WTC11 (cell line): ENCODE results near the gene CXXC4. TPM values are rescaled to one million over a fixed set of nuclear protein-coding genes. Genes with fewer than 3 reads are reported as not detected.

Experiments
- ATAC-seq: fragments of 200-7000 bp; cut with Tn5 transposase; 2 replicates; pipeline ENCODE4 v1.10.0; 2021; ENCODE audit warnings: mild to moderate bottlenecking, moderate library complexity
- CTCF ChIA-PET: fragments of 300-600 bp; sonication (Branson Sonifier 250); formaldehyde crosslinking; loops from one replicate; lab custom pipeline; 2021; ENCODE audit warnings: antibody characterized with exemption; lab: Charles Lee
- POLR2A ChIA-PET: fragments of 350-600 bp; sonication (Branson Sonifier 250); formaldehyde crosslinking; loops from one replicate; lab custom pipeline; 2021; ENCODE audit warnings: antibody characterized with exemption; lab: Charles Lee
- DNase-seq: peaks from one replicate; pipeline ENCODE4 v3.0.0; 2021; ENCODE audit warnings: low spot score
- H3K27ac Mint-ChIP-seq: 2 replicates; pipeline ENCODE4 v1.8.0; 2021; ENCODE audit warnings: mixed read lengths
- H3K27me3 Mint-ChIP-seq: 2 replicates; pipeline ENCODE4 v1.8.0; 2021; ENCODE audit warnings: low read depth, mild to moderate bottlenecking, moderate library complexity, mixed read lengths
- H3K36me3 Mint-ChIP-seq: 2 replicates; pipeline ENCODE4 v1.8.0; 2021; ENCODE audit warnings: mixed read lengths
- H3K4me1 Mint-ChIP-seq: 2 replicates; pipeline ENCODE4 v1.8.0; 2022; ENCODE audit warnings: mixed read lengths
- H3K4me3 Mint-ChIP-seq: 2 replicates; pipeline ENCODE4 v1.8.0; 2021; ENCODE audit warnings: mild to moderate bottlenecking, moderate library complexity, mixed read lengths
- H3K9me3 Mint-ChIP-seq: 2 replicates; pipeline ENCODE4 v1.8.0; 2021; ENCODE audit warnings: mixed read lengths
- GABPB1 ChIP-seq: sonication (generic); formaldehyde crosslinking; IDR thresholded peaks from 2 replicates; pipeline ENCODE4 v1.8.1; 2023; ENCODE audit warnings: mild to moderate bottlenecking, missing genetic modification reagents
- HMGA2 ChIP-seq: fragments of 250-450 bp; sonication (Bioruptor Pico); IDR thresholded peaks from 2 replicates; pipeline ENCODE4 v1.4.0; 2021; ENCODE audit warnings: mild to moderate bottlenecking, moderate library complexity
- KAT7 ChIP-seq: sonication (generic); formaldehyde crosslinking; IDR thresholded peaks from 2 replicates; pipeline ENCODE4 v1.8.1; 2023; ENCODE audit warnings: missing genetic modification reagents, mild to moderate bottlenecking, borderline replicate concordance
- OVOL2 ChIP-seq: fragments of 250-450 bp; sonication (Bioruptor Pico); IDR thresholded peaks from 2 replicates; pipeline ENCODE4 v1.9.0; 2021; ENCODE audit warnings: mild to moderate bottlenecking, borderline replicate concordance
- SMAD4 ChIP-seq: sonication (generic); formaldehyde crosslinking; IDR thresholded peaks from 2 replicates; pipeline ENCODE4 v1.8.0; 2022; ENCODE audit warnings: mild to moderate bottlenecking, missing genetic modification reagents
- SP1 ChIP-seq: sonication (generic); formaldehyde crosslinking; conservative IDR thresholded peaks from 2 replicates; pipeline ENCODE4 v1.8.1; 2022; ENCODE audit warnings: missing genetic modification reagents
- ZNF219 ChIP-seq: sonication (generic); formaldehyde crosslinking; IDR thresholded peaks from 2 replicates; pipeline ENCODE4 v1.8.0; 2023; ENCODE audit warnings: missing genetic modification reagents, mild to moderate bottlenecking, borderline replicate concordance
- total RNA-seq: library from RNA; stranded (reverse); gene quantifications from 3 replicates; pipeline ENCODE4 v1.2.3, GENCODE V29; 2021
- TF ChIP-seq, protein P1 (sequence below): sonication (generic); formaldehyde crosslinking; IDR thresholded peaks from 2 replicates; pipeline ENCODE4 v1.8.0; 2022; ENCODE audit warnings: mild to moderate bottlenecking, missing genetic modification reagents
- TF ChIP-seq, protein P2 (sequence below): sonication (generic); formaldehyde crosslinking; IDR thresholded peaks from 2 replicates; pipeline ENCODE4 v1.8.0; 2023; ENCODE audit warnings: mild to moderate bottlenecking, missing genetic modification reagents
- TF ChIP-seq, protein P3 (sequence below): sonication (generic); formaldehyde crosslinking; IDR thresholded peaks from 2 replicates; pipeline ENCODE4 v1.8.1; 2023; ENCODE audit warnings: mild to moderate bottlenecking, missing genetic modification reagents, moderate library complexity
- TF ChIP-seq, protein P4 (sequence below): sonication (generic); formaldehyde crosslinking; IDR thresholded peaks from 2 replicates; pipeline ENCODE4 v1.8.1; 2022; ENCODE audit warnings: mild to moderate bottlenecking, moderate library complexity, missing genetic modification reagents
- TF ChIP-seq, protein P5 (sequence below): sonication (generic); formaldehyde crosslinking; IDR thresholded peaks from 2 replicates; pipeline ENCODE4 v1.8.0; 2023; ENCODE audit warnings: missing genetic modification reagents, mild to moderate bottlenecking, borderline replicate concordance
- TF ChIP-seq, protein P6 (sequence below): fragments of 250-450 bp; sonication (Bioruptor Pico); IDR thresholded peaks from 2 replicates; pipeline ENCODE4 v1.8.0; 2021; ENCODE audit warnings: mild to moderate bottlenecking
- TF ChIP-seq, protein P7 (sequence below): fragments of 250-450 bp; sonication (Bioruptor Pico); IDR thresholded peaks from 2 replicates; pipeline ENCODE4 v1.9.0; 2021; ENCODE audit warnings: moderate library complexity, mild to moderate bottlenecking, inconsistent platforms, borderline replicate concordance
- TF ChIP-seq, protein P8 (sequence below): sonication (generic); formaldehyde crosslinking; IDR thresholded peaks from 2 replicates; pipeline ENCODE4 v1.8.0; 2023; ENCODE audit warnings: missing genetic modification reagents
- TF ChIP-seq, protein P9 (sequence below): sonication (generic); formaldehyde crosslinking; IDR thresholded peaks from 2 replicates; pipeline ENCODE4 v1.8.1; 2022; ENCODE audit warnings: mild to moderate bottlenecking, missing genetic modification reagents, moderate library complexity, borderline replicate concordance
- TF ChIP-seq, protein P10 (sequence below): sonication (generic); formaldehyde crosslinking; IDR thresholded peaks from 2 replicates; pipeline ENCODE4 v1.8.1; 2023; ENCODE audit warnings: mild to moderate bottlenecking, moderate library complexity, missing genetic modification reagents

The CXXC4 gene
- total RNA-seq, 1 experiment from 2014 or later: 2.4 TPM

DNA sequence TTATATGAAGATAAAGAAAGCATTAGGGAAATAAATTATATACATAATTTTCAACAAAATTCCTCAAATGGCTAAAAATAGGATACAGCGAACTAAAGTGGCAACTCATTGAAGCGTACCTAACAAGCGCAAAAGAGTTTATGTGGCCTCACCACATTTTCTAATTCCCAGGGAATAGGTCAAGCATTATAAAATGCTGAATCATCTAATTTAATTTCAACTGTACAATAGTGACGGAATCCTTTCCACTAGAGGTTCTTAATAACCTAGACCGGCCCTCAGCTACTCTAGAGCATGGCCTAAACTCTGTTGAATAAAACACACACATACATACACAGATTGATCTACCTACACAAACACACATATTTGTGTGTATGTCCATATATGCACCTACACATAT, 29.1 kb downstream of the CXXC4 start (continued):
- TF ChIP-seq SP1 (CRISPR knock-in tag): no peak
- TF ChIP-seq, protein P1, sequence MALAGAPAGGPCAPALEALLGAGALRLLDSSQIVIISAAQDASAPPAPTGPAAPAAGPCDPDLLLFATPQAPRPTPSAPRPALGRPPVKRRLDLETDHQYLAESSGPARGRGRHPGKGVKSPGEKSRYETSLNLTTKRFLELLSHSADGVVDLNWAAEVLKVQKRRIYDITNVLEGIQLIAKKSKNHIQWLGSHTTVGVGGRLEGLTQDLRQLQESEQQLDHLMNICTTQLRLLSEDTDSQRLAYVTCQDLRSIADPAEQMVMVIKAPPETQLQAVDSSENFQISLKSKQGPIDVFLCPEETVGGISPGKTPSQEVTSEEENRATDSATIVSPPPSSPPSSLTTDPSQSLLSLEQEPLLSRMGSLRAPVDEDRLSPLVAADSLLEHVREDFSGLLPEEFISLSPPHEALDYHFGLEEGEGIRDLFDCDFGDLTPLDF: no peak
- TF ChIP-seq, protein P2, sequence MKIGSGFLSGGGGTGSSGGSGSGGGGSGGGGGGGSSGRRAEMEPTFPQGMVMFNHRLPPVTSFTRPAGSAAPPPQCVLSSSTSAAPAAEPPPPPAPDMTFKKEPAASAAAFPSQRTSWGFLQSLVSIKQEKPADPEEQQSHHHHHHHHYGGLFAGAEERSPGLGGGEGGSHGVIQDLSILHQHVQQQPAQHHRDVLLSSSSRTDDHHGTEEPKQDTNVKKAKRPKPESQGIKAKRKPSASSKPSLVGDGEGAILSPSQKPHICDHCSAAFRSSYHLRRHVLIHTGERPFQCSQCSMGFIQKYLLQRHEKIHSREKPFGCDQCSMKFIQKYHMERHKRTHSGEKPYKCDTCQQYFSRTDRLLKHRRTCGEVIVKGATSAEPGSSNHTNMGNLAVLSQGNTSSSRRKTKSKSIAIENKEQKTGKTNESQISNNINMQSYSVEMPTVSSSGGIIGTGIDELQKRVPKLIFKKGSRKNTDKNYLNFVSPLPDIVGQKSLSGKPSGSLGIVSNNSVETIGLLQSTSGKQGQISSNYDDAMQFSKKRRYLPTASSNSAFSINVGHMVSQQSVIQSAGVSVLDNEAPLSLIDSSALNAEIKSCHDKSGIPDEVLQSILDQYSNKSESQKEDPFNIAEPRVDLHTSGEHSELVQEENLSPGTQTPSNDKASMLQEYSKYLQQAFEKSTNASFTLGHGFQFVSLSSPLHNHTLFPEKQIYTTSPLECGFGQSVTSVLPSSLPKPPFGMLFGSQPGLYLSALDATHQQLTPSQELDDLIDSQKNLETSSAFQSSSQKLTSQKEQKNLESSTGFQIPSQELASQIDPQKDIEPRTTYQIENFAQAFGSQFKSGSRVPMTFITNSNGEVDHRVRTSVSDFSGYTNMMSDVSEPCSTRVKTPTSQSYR (CRISPR knock-in tag): no peak
- TF ChIP-seq, protein P3, sequence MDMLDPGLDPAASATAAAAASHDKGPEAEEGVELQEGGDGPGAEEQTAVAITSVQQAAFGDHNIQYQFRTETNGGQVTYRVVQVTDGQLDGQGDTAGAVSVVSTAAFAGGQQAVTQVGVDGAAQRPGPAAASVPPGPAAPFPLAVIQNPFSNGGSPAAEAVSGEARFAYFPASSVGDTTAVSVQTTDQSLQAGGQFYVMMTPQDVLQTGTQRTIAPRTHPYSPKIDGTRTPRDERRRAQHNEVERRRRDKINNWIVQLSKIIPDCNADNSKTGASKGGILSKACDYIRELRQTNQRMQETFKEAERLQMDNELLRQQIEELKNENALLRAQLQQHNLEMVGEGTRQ: no peak

DNA sequence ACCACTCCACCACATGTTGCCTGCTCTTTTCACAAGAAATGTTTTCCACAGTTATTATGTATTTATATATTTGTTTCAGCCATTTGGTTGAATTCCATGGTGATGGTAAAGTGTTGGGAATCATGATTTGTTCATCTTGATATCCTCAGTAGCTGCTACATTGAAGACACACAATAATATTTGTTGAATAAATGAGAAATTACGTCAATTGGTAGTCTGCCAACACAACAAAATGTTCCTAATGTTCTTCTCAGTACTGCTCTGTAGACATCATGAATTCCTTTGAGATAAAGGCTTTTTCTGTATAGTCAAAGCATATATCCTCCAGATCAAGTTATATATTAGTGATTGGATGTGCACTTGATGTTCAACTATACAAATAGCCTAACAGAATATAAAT, 29.5 kb downstream of the CXXC4 start:
- no peak overlapping the region for H3K4me3 Mint-ChIP-seq

DNA sequence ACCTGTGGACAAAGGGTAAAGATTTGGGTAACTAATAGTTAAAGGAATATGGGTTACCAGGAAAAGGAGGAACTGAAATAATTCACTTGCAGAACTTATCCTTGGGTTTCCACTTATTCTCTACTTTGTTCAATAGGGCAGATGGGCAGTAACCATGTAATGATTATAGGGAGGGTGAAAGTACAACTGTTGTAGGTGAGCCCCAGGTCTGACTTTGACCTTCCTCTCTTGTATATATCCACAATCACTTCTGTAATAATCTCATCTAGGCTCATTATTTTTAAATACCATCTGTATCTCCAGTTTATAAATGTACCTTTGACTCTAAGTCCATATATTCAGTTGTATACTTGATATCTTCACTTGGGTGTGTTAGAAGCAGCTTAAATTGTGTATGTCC, 32.1 kb downstream of the CXXC4 start:
- H3K27me3 Mint-ChIP-seq: no peaks in the 10 kb centered on the region
- no peak for ATAC-seq
- no peaks in the 10 kb centered on the region for H3K36me3 Mint-ChIP-seq
- no peak overlapping the region for H3K4me3 Mint-ChIP-seq
- CTCF ChIA-PET: no interaction called here
- no peak overlapping the region for H3K27ac Mint-ChIP-seq
- H3K4me1 Mint-ChIP-seq: peaks cover 5% of the 10 kb centered on the region
- POLR2A ChIA-PET: no interaction called here
- no peaks in the 10 kb centered on the region for H3K9me3 Mint-ChIP-seq
- DNase-seq: no peak
- TF ChIP-seq OVOL2 (CRISPR knock-in tag): no peak
- no peak for TF ChIP-seq HMGA2
- TF ChIP-seq SMAD4 (CRISPR knock-in tag): no peak
- TF ChIP-seq KAT7: no peak
- TF ChIP-seq, protein P4, sequence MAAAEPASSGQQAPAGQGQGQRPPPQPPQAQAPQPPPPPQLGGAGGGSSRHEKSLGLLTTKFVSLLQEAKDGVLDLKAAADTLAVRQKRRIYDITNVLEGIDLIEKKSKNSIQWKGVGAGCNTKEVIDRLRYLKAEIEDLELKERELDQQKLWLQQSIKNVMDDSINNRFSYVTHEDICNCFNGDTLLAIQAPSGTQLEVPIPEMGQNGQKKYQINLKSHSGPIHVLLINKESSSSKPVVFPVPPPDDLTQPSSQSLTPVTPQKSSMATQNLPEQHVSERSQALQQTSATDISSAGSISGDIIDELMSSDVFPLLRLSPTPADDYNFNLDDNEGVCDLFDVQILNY: no peak
- TF ChIP-seq, protein P5, sequence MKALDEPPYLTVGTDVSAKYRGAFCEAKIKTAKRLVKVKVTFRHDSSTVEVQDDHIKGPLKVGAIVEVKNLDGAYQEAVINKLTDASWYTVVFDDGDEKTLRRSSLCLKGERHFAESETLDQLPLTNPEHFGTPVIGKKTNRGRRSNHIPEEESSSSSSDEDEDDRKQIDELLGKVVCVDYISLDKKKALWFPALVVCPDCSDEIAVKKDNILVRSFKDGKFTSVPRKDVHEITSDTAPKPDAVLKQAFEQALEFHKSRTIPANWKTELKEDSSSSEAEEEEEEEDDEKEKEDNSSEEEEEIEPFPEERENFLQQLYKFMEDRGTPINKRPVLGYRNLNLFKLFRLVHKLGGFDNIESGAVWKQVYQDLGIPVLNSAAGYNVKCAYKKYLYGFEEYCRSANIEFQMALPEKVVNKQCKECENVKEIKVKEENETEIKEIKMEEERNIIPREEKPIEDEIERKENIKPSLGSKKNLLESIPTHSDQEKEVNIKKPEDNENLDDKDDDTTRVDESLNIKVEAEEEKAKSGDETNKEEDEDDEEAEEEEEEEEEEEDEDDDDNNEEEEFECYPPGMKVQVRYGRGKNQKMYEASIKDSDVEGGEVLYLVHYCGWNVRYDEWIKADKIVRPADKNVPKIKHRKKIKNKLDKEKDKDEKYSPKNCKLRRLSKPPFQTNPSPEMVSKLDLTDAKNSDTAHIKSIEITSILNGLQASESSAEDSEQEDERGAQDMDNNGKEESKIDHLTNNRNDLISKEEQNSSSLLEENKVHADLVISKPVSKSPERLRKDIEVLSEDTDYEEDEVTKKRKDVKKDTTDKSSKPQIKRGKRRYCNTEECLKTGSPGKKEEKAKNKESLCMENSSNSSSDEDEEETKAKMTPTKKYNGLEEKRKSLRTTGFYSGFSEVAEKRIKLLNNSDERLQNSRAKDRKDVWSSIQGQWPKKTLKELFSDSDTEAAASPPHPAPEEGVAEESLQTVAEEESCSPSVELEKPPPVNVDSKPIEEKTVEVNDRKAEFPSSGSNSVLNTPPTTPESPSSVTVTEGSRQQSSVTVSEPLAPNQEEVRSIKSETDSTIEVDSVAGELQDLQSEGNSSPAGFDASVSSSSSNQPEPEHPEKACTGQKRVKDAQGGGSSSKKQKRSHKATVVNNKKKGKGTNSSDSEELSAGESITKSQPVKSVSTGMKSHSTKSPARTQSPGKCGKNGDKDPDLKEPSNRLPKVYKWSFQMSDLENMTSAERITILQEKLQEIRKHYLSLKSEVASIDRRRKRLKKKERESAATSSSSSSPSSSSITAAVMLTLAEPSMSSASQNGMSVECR (CRISPR knock-in tag): no peak
- TF ChIP-seq, protein P6, sequence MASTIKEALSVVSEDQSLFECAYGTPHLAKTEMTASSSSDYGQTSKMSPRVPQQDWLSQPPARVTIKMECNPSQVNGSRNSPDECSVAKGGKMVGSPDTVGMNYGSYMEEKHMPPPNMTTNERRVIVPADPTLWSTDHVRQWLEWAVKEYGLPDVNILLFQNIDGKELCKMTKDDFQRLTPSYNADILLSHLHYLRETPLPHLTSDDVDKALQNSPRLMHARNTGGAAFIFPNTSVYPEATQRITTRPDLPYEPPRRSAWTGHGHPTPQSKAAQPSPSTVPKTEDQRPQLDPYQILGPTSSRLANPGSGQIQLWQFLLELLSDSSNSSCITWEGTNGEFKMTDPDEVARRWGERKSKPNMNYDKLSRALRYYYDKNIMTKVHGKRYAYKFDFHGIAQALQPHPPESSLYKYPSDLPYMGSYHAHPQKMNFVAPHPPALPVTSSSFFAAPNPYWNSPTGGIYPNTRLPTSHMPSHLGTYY: no peak

More for the DNA sequence above, 29.5 kb downstream of the CXXC4 start:
- ATAC-seq (no peak), DNase-seq (no peak)
- H3K4me1 Mint-ChIP-seq: peaks cover 5% of the 10 kb centered on the region
- H3K27me3 Mint-ChIP-seq: no peaks in the 10 kb centered on the region
- POLR2A ChIA-PET: no interaction called here
- CTCF ChIA-PET: no interaction called here
- H3K36me3 Mint-ChIP-seq: no peaks in the 10 kb centered on the region
- TF ChIP-seq, protein P7, sequence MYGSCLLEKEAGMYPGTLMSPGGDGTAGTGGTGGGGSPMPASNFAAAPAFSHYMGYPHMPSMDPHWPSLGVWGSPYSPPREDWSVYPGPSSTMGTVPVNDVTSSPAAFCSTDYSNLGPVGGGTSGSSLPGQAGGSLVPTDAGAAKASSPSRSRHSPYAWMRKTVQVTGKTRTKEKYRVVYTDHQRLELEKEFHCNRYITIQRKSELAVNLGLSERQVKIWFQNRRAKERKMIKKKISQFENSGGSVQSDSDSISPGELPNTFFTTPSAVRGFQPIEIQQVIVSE: no peak
- TF ChIP-seq GABPB1 (CRISPR knock-in tag) (no peak), ZNF219 (CRISPR knock-in tag) (no peak)
- TF ChIP-seq, protein P8, sequence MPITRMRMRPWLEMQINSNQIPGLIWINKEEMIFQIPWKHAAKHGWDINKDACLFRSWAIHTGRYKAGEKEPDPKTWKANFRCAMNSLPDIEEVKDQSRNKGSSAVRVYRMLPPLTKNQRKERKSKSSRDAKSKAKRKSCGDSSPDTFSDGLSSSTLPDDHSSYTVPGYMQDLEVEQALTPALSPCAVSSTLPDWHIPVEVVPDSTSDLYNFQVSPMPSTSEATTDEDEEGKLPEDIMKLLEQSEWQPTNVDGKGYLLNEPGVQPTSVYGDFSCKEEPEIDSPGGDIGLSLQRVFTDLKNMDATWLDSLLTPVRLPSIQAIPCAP (CRISPR knock-in tag): no peak
- TF ChIP-seq, protein P9, sequence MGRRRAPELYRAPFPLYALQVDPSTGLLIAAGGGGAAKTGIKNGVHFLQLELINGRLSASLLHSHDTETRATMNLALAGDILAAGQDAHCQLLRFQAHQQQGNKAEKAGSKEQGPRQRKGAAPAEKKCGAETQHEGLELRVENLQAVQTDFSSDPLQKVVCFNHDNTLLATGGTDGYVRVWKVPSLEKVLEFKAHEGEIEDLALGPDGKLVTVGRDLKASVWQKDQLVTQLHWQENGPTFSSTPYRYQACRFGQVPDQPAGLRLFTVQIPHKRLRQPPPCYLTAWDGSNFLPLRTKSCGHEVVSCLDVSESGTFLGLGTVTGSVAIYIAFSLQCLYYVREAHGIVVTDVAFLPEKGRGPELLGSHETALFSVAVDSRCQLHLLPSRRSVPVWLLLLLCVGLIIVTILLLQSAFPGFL: no peak
- TF ChIP-seq, protein P10, sequence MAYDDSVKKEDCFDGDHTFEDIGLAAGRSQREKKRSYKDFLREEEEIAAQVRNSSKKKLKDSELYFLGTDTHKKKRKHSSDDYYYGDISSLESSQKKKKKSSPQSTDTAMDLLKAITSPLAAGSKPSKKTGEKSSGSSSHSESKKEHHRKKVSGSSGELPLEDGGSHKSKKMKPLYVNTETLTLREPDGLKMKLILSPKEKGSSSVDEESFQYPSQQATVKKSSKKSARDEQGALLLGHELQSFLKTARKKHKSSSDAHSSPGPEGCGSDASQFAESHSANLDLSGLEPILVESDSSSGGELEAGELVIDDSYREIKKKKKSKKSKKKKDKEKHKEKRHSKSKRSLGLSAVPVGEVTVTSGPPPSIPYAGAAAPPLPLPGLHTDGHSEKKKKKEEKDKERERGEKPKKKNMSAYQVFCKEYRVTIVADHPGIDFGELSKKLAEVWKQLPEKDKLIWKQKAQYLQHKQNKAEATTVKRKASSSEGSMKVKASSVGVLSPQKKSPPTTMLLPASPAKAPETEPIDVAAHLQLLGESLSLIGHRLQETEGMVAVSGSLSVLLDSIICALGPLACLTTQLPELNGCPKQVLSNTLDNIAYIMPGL (CRISPR knock-in tag): no peak
- H3K27ac Mint-ChIP-seq: no peak overlapping the region; the same call in 1 of the 2 replicates
- H3K9me3 Mint-ChIP-seq: no peaks in the 10 kb centered on the region
